D721Med (cell line): Measurements from ENCODE around the gene FAM107B.

Experiments used
- DNase-seq: peaks from one replicate; pipeline ENCODE4 v3.0.0; 2011; ENCODE audit warnings: low spot score; ENCODE audit not compliant: insufficient read length
- FAIRE-seq: peaks from 2 replicates; lab custom pipeline; 2011; peaks lifted over from hg19 to GRCh38; lab: Jason Lieb, UNC
- TF ChIP-seq, protein P1 (sequence below): IDR thresholded peaks from 2 replicates; pipeline ENCODE4 v1.5.1; 2012; ENCODE audit warnings: mild to moderate bottlenecking, control low read depth; ENCODE audit not compliant: insufficient read depth; ENCODE audit errors: missing control alignments

The FAM107B gene

DNA sequence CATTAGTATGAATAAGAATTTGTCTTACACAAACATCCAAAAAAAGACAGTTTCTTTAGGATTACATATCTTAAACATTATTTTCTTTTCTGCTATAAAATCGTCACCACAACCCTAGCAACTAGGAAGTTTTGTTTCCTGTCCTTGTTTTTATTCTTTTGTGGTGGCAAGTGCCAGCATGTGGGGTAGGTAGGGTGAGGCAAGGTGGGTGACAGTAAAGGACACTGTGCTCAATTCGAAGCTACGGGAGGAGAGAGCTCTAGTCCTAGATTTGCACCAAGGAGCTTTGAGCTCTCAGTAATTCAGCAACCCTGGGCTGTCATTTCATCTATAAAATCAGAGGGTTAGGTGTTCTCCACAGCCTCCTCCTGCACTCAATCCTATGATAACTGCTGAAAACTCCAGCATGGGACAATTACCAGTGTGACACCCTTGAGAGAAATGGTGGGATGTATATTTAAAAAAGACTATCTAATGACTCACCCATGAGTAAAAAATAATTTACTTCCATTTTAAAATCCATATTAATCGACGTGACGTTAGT, 187.1 kb downstream of the FAM107B start:
- FAIRE-seq: no peak
- TF ChIP-seq, protein P1, sequence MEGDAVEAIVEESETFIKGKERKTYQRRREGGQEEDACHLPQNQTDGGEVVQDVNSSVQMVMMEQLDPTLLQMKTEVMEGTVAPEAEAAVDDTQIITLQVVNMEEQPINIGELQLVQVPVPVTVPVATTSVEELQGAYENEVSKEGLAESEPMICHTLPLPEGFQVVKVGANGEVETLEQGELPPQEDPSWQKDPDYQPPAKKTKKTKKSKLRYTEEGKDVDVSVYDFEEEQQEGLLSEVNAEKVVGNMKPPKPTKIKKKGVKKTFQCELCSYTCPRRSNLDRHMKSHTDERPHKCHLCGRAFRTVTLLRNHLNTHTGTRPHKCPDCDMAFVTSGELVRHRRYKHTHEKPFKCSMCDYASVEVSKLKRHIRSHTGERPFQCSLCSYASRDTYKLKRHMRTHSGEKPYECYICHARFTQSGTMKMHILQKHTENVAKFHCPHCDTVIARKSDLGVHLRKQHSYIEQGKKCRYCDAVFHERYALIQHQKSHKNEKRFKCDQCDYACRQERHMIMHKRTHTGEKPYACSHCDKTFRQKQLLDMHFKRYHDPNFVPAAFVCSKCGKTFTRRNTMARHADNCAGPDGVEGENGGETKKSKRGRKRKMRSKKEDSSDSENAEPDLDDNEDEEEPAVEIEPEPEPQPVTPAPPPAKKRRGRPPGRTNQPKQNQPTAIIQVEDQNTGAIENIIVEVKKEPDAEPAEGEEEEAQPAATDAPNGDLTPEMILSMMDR: no peak
- no peak for DNase-seq

DNA sequence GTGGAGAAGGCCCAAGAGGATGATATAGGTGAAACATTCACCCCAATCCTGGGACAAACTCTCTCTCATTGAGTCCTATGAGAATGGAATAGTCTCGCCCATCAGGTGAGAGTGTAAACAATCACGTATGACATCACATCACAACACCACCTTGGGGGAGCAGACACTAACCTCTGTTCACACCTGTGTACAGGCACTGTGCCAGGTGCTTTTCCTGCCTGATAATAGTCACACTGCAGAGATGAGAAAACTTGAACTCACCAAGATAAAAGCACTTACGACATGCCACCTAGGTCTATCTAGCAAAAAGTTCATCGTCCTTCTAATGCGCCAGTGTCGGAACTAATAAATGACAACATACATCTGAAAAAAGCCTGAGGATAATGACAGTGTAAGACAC, 187.8 kb downstream of the FAM107B start:
- TF ChIP-seq, protein P1: no peak
- FAIRE-seq: no peak
- no peak for DNase-seq

DNA sequence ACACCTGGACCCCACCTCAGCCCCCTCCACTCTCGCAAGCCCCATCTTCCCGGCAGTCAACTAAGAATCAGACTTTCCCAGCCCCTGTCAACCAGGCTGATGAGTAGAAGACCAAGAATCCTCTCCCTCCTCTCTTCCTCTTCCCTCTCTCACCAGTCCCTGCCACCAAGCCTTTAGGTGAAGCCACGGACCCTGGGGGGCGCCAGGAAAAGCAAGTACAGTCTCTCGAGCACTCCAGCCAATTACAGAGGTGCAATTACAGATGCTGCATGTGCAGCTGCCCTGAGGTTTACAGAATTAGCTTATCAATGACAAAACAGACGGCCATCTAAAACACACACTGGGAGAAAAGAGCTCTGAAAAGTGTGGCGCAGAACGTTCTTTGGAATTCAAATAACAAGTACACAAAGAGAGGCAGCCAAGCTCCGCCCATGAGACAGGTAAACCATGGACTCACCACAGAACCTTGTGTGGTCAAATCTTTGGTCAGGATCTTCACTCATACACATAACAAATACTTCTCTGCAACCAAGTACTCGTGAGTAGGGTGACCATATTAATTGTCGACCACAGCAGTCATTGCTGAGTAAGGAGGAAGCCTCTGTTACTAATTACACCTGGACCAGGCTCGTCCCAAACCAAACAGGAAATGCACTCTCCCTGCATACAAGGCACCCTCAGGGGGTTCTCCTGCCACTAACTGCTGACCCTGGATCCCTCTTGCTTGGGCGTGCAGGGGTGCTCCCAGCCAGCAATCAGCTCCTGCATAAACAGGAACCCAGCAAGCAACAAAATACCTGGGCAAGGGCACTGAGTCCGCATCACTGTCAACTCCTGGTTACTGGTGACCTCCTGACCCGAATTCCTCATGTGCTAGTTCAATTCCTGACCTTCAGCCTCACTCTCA, 189.2 kb downstream of the FAM107B start:
- TF ChIP-seq, protein P1: no peak
- FAIRE-seq (no peak), DNase-seq (no peak)

DNA sequence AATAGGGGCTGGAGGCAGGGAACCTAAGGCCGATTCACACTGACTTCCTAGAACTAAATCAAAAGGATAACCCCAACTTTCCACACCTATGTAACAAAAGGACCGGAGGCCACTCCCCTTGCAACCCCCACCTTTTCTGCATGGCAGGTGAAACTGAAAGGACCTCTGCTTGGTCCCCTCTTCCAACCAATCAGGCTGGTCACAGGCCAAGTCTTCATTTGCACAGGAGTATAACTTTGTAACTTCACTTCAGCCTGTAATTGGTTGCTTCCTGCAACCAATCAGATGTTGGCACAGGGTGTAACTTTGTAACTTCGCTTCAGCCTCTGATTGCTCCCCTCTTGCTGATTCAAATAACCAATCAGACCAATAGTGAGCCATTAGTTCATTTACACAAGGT, 190.0 kb downstream of the FAM107B start:
- FAIRE-seq: no peak
- TF ChIP-seq, protein P1: no peak
- DNase-seq: no peak

DNA sequence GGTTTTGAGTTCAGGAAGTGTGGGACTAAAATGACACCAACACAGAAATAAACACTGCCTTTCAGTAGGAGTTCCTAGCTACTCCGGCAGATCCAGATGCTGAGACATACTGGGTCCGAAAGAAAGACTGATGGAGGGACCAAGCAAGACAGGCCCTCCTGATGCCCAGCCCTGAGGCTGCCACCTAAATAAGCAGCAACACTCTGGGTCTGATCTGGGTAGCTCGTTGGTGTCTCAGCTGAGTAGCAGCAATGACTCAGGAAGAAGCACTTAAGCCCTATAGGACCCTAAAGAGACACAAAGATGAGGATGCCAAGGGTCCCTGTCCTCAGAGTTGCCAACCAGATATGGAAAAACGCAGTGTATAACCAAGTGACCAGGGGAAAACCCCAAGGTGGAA, 190.7 kb downstream of the FAM107B start:
- no peak for FAIRE-seq
- TF ChIP-seq, protein P1: no peak
- DNase-seq: no peak

DNA sequence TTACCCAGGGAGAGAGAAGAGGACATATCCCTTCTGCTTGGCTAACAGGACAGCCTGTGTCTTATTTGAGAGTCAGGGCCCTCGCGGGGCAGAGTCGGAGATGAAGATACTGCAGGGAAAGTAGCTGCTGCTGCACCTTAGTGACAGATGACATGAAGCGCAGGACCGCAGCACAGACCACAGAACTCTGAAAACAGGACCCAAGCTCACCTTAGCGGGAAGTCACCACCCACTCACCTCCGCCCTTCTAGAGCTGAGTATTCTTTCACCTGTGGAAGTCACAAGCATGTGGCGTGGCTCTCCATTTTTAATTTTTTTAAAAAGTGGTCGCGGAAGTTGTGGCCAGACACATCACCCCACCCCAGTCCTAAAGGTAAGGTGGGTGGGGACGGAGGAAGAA, 191.4 kb downstream of the FAM107B start:
- DNase-seq (no peak), FAIRE-seq (no peak)
- TF ChIP-seq, protein P1: no peak
